CD8-positive, alpha-beta memory T cell (primary cell): ENCODE measurements around the gene NAA80. TPM values are rescaled to one million over a fixed set of nuclear protein-coding genes. Genes with fewer than 3 reads are reported as not detected.

Experiments used
- CTCF ChIA-PET: fragments of 350-600 bp; sonication (Branson Sonifier 250); formaldehyde crosslinking; loops from one replicate; lab custom pipeline; 2021; ENCODE audit warnings: antibody characterized with exemption; lab: Charles Lee
- POLR2A ChIA-PET: fragments of 350-600 bp; sonication (Branson Sonifier 250); formaldehyde crosslinking; loops from one replicate; lab custom pipeline; 2021; ENCODE audit warnings: antibody characterized with exemption; lab: Charles Lee
- DNase-seq, 5 donors: peaks; one replicate each; pipeline versions ENCODE4 v3.0.0 to v3.0.0-alpha.2; 2020 to 2022; ENCODE audit warnings: mixed read lengths in 1 of 5
- H3K27ac ChIP-seq: one replicate; pipeline ENCODE4 v1.7.0; 2013; ENCODE audit warnings: low read depth, mild to moderate bottlenecking, low read length, moderate library complexity
- H3K27me3 ChIP-seq: 2 replicates; pipeline ENCODE4 v1.7.0; 2013; ENCODE audit warnings: low read length, mild to moderate bottlenecking; ENCODE audit not compliant: insufficient read depth, poor library complexity, severe bottlenecking
- H3K36me3 ChIP-seq: 2 replicates; pipeline ENCODE4 v1.7.0; 2013; ENCODE audit warnings: mild to moderate bottlenecking, low read length, moderate library complexity; ENCODE audit not compliant: insufficient read depth
- H3K4me1 ChIP-seq: 2 replicates; pipeline ENCODE4 v1.7.0; 2013; ENCODE audit warnings: mild to moderate bottlenecking, low read length, moderate library complexity; ENCODE audit not compliant: insufficient read depth
- H3K4me3 ChIP-seq: 2 replicates; pipeline ENCODE4 v1.7.0; 2013; ENCODE audit warnings: mild to moderate bottlenecking, low read length
- H3K9me3 ChIP-seq: 2 replicates; pipeline ENCODE4 v1.7.0; 2013; ENCODE audit warnings: mild to moderate bottlenecking, low read length
- H3K27ac Mint-ChIP-seq, 8 donors: one replicate each; pipeline ENCODE4 v1.8.0; 2020 to 2021; ENCODE audit warnings: mixed read lengths in 8 of 8, mild to moderate bottlenecking in 6 of 8, inconsistent platforms in 3 of 8, moderate library complexity in 3 of 8
- H3K27me3 Mint-ChIP-seq, 2 donors: one replicate each; pipeline ENCODE4 v1.8.0; 2020 to 2021; ENCODE audit warnings: mixed read lengths in 2 of 2, mild to moderate bottlenecking in 1 of 2, moderate library complexity in 1 of 2
- H3K36me3 Mint-ChIP-seq, 3 donors: one replicate each; pipeline ENCODE4 v1.8.0; 2020 to 2021; ENCODE audit warnings: mixed read lengths in 3 of 3, inconsistent platforms in 1 of 3, mild to moderate bottlenecking in 1 of 3
- H3K4me1 Mint-ChIP-seq, 3 donors: one replicate each; pipeline ENCODE4 v1.8.0; 2020 to 2021; ENCODE audit warnings: mixed read lengths in 3 of 3, inconsistent platforms in 1 of 3, mild to moderate bottlenecking in 1 of 3
- H3K4me3 Mint-ChIP-seq, 7 donors: one replicate each; pipeline ENCODE4 v1.8.0; 2020 to 2021; ENCODE audit warnings: mixed read lengths in 7 of 7, mild to moderate bottlenecking in 6 of 7, moderate library complexity in 4 of 7, inconsistent platforms in 2 of 7
- H3K9me3 Mint-ChIP-seq, 5 donors: one replicate each; pipeline ENCODE4 v1.8.0; 2020 to 2022; ENCODE audit warnings: mixed read lengths in 5 of 5, mild to moderate bottlenecking in 3 of 5, moderate library complexity in 2 of 5, inconsistent platforms in 1 of 5
- polyA plus RNA-seq: library from polyadenylated mRNA; unstranded; fragments of 300-500 nt; fragmentation: Illumina TruSeq; gene quantifications from one replicate; pipeline ENCODE4 v1.2.3, GENCODE V29; 2021
- total RNA-seq, 2 experiments: library from RNA; stranded (reverse); gene quantifications; one replicate each; pipeline ENCODE4 v1.2.3, GENCODE V29; 2021

NAA80 gene
- total and polyA plus RNA-seq, 3 experiments from 2014 or later, result 17.3 to 19.3 (median 18.3) TPM

- Mint-ChIP-seq H3K36me3 (no peaks in the 10 kb centered on the region), H3K9me3 (no peaks in the 10 kb centered on the region), H3K27me3 (peaks cover 24 to 35% of the 10 kb centered on the region in 2 donors), H3K4me1 (peaks cover 23 to 32% (median 24%) of the 10 kb centered on the region in 3 donors), H3K4me3 (no peak overlapping the region), H3K27ac (peak overlapping the region in 2 of 8 donors; percentile 48 to 64)
- Histone ChIP-seq H3K27ac (no peak overlapping the region), H3K27me3 (peaks cover 22% of the 10 kb centered on the region), H3K4me3 (no peak overlapping the region), H3K4me1 (peaks cover 28% of the 10 kb centered on the region), H3K9me3 (no peaks in the 10 kb centered on the region), H3K36me3 (no peaks in the 10 kb centered on the region)
- POLR2A ChIA-PET, result no interaction called here
- no peak for DNase-seq
- CTCF ChIA-PET, result interaction anchor here (0.8 to 7.2 kb wide), 8 partner anchors 11 to 82 kb away, joined by 3 to 86 read pairs (median 4); partner anchors contain the start of gene GNAI2
Measured at GRCh38 chr3:50271314-50271936, 27.8 kb downstream of the NAA80 start.

DNA sequence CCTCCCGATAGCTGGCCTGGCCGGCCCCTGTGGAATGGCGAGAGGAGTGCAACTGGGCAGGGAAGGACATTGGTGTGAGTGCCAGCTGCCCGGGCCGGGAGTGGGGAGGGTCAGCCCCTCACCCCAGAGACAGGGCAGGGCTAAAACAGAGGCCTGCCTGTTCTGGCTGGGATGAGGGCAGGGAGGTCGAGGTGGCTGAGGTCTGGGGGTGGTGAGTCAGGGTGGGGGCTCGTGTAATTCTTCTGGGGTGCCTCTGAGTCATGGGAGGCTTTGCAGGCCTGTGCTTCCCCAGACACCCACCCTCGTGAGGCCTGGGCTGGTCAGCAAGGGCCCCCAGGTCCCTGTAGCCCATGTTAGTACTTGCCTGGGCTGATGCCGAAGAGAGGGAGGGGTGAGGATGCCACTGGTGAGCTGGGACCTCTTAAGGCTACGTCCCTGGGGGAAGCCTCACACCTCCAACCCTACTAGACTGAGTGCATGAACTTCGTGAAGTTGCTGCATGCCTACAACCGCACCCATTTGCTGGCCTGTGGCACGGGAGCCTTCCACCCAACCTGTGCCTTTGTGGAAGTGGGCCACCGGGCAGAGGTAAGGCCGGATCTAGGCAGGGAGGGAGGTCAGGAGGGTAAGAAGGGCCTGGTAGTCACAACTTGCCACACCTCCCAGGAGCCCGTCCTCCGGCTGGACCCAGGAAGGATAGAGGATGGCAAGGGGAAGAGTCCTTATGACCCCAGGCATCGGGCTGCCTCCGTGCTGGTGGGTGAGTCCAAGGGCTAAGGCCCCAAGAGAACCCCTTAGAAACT is 28.6 kb downstream of the NAA80 start:
- Mint-ChIP-seq H3K9me3 (no peaks in the 10 kb centered on the region), H3K27me3 (peaks cover 19 to 30% of the 10 kb centered on the region in 2 donors), H3K36me3 (no peaks in the 10 kb centered on the region), H3K4me3 (no peak overlapping the region), H3K4me1 (peaks cover 19 to 26% (median 20%) of the 10 kb centered on the region in 3 donors), H3K27ac (no peak overlapping the region)
- Histone ChIP-seq H3K4me1 (peaks cover 25% of the 10 kb centered on the region), H3K36me3 (no peaks in the 10 kb centered on the region), H3K27ac (no peak overlapping the region), H3K27me3 (peaks cover 22% of the 10 kb centered on the region), H3K4me3 (no peak overlapping the region), H3K9me3 (no peaks in the 10 kb centered on the region)
- DNase-seq, result no peak
- POLR2A ChIA-PET, result no interaction called here
- CTCF ChIA-PET, result interaction anchor here (0.8 to 7.2 kb wide), 5 partner anchors 10 to 76 kb away, joined by 4 to 86 read pairs (median 16); no protein-coding TSS in a partner anchor

DNA sequence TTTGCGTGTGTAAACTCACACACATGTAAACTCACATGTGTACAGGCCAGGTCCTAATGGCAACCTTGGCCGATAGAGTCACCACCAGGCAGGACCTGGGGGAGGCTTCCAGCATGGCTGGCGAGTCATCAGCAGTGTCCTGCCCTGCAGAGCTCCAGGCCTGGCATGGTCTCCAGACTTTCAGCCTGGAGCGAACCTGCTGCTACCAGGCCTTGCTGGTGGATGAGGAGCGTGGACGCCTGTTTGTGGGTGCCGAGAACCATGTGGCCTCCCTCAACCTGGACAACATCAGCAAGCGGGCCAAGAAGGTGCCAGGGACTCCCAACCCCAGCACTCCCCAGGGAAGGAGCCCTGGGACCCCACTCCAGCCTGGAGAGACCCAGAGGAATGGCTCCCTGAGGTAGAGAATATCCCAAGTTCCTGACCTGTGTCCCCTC is 29.2 kb downstream of the NAA80 start:
- H3K4me3 Mint-ChIP-seq, result no peak overlapping the region
- Histone ChIP-seq H3K4me1 (peaks cover 18% of the 10 kb centered on the region), H3K36me3 (no peaks in the 10 kb centered on the region), H3K27me3 (peaks cover 20% of the 10 kb centered on the region), H3K9me3 (no peaks in the 10 kb centered on the region), H3K4me3 (no peak overlapping the region), H3K27ac (no peak overlapping the region)
- no peaks in the 10 kb centered on the region for H3K36me3 Mint-ChIP-seq
- H3K4me1 Mint-ChIP-seq, result peaks cover 14 to 20% (median 16%) of the 10 kb centered on the region in 3 donors
- no peaks in the 10 kb centered on the region for H3K9me3 Mint-ChIP-seq
- ChIA-PET POLR2A (no interaction called here), CTCF (interaction anchor here (2.7 to 7.2 kb wide), 2 partner anchors 44 to 76 kb away, joined by 22 to 86 read pairs; no protein-coding TSS in a partner anchor)
- peaks cover 13 to 24% of the 10 kb centered on the region in 2 donors for H3K27me3 Mint-ChIP-seq
- DNase-seq, result no peak
- no peak overlapping the region for H3K27ac Mint-ChIP-seq

GRCh38 chr3:50269460-50269859 is 29.7 kb downstream of the NAA80 start:
- H3K27ac Mint-ChIP-seq, result no peak overlapping the region

GRCh38 chr3:50268703-50269451 is 30.3 kb downstream of the NAA80 start, which contains the start of gene SEMA3B:
SEMA3B (plus strand) TSS chr3:50269147; CDS start chr3:50269241, 94 bp downstream.
- H3K4me3 Mint-ChIP-seq, result no peak within 1 kb of the TSS
- no peaks in the 10 kb centered on the region for H3K36me3 Mint-ChIP-seq
- POLR2A ChIA-PET, result no interaction called here
- no peaks in the 10 kb centered on the region for H3K9me3 Mint-ChIP-seq
- no peak for DNase-seq
- peak within 1 kb of the TSS in 1 of 8 donors; percentile 75 for H3K27ac Mint-ChIP-seq
- H3K27ac ChIP-seq, result no peak within 1 kb of the TSS
- H3K4me3 ChIP-seq, result no peak within 1 kb of the TSS
- peaks cover 7% of the 10 kb centered on the region for H3K4me1 ChIP-seq
- H3K36me3 ChIP-seq, result no peaks in the 10 kb centered on the region
- CTCF ChIA-PET, result interaction anchor here (1.2 to 1.5 kb wide), 2 partner anchors 9 to 77 kb away, joined by 4 to 6 read pairs; partner anchors contain the start of gene GNAT1
- peaks cover 5 to 9% (median 8%) of the 10 kb centered on the region in 3 donors for H3K4me1 Mint-ChIP-seq
- H3K9me3 ChIP-seq, result no peaks in the 10 kb centered on the region
- H3K27me3 Mint-ChIP-seq, result peaks cover 4 to 13% of the 10 kb centered on the region in 2 donors
- peaks cover 9% of the 10 kb centered on the region for H3K27me3 ChIP-seq

More at GRCh38 chr3:50269460-50269859, 29.7 kb downstream of the NAA80 start:
- POLR2A ChIA-PET, result no interaction called here
- Mint-ChIP-seq H3K36me3 (no peaks in the 10 kb centered on the region), H3K4me3 (no peak overlapping the region), H3K27me3 (peaks cover 9 to 19% of the 10 kb centered on the region in 2 donors), H3K4me1 (peaks cover 10 to 15% (median 13%) of the 10 kb centered on the region in 3 donors), H3K9me3 (no peaks in the 10 kb centered on the region)
- H3K27ac ChIP-seq, result no peak overlapping the region
- no peaks in the 10 kb centered on the region for H3K36me3 ChIP-seq
- peaks cover 13% of the 10 kb centered on the region for H3K4me1 ChIP-seq
- H3K27me3 ChIP-seq, result peaks cover 14% of the 10 kb centered on the region
- CTCF ChIA-PET, result interaction anchor here (7.2 kb wide), 1 partner anchor 75 kb away, joined by 86 read pairs; no protein-coding TSS in a partner anchor
- no peaks in the 10 kb centered on the region for H3K9me3 ChIP-seq
- no peak overlapping the region for H3K4me3 ChIP-seq
- no peak for DNase-seq

GRCh38 chr3:50268276-50268675 is 30.9 kb downstream of the NAA80 start:
- CTCF ChIA-PET, result interaction anchor here (1.2 to 2.4 kb wide), 3 partner anchors 9 to 76 kb away, joined by 4 to 12 read pairs (median 6); partner anchors contain the start of gene GNAT1
- Mint-ChIP-seq H3K4me1 (peaks cover 5 to 8% (median 6%) of the 10 kb centered on the region in 3 donors), H3K27ac (no peak overlapping the region), H3K9me3 (no peaks in the 10 kb centered on the region), H3K36me3 (no peaks in the 10 kb centered on the region), H3K27me3 (peaks cover 4 to 11% of the 10 kb centered on the region in 2 donors), H3K4me3 (no peak overlapping the region)
- Histone ChIP-seq H3K27me3 (peaks cover 4% of the 10 kb centered on the region), H3K9me3 (no peaks in the 10 kb centered on the region), H3K36me3 (no peaks in the 10 kb centered on the region), H3K4me3 (no peak overlapping the region), H3K4me1 (peaks cover 4% of the 10 kb centered on the region), H3K27ac (no peak overlapping the region)
- no peak for DNase-seq
- POLR2A ChIA-PET, result no interaction called here

DNA sequence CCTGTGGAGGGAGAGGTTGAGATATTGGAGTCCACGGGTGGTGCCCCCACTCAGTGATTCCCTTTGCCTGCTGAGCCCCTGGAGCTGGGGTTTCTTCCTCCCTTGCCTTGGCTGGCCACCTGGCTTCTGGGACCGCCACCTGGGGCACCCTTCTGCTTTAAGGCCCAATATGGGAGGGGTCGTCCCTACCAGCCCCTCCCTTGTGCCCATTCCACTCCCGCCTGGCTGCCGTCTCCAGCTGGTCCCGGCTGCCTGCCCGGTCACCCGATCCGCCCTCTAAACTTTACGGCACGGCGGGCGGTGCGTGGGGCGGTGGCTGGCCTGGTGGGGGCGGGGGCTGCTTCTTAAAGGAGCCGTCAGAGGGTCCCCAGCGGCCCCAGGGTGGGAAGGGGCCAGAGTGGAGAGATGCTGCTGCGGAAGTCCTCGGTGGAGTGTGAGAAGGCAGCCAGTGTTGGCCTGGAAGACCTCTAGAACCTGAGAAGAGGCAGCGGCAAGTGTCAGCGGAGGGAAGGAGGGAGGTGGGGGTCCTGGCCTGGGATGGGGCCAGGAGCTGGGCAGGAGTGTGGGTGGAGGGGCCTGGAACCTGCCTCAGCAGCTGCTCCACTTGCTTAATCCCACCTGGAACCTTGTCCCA is 31.8 kb downstream of the NAA80 start:
- Histone ChIP-seq H3K27ac (no peak overlapping the region), H3K36me3 (no peaks in the 10 kb centered on the region), H3K9me3 (no peaks in the 10 kb centered on the region), H3K4me1 (no peaks in the 10 kb centered on the region), H3K4me3 (no peak overlapping the region), H3K27me3 (no peaks in the 10 kb centered on the region)
- Mint-ChIP-seq H3K4me1 (peaks cover 0 to 3% (median 0%) of the 10 kb centered on the region in 3 donors), H3K27ac (no peak overlapping the region), H3K36me3 (no peaks in the 10 kb centered on the region), H3K27me3 (peaks cover 0 to 7% of the 10 kb centered on the region in 2 donors), H3K9me3 (no peaks in the 10 kb centered on the region), H3K4me3 (no peak overlapping the region)
- POLR2A ChIA-PET, result no interaction called here
- CTCF ChIA-PET, result interaction anchor here (1.0 to 2.4 kb wide), 5 partner anchors 8 to 75 kb away, joined by 3 to 12 read pairs (median 6); partner anchors contain the start of gene GNAT1
- no peak for DNase-seq
